Neural progenitor cell (in vitro differentiated cells): ENCODE measurements around the gene TMEM185A.
"Not testable (repeated sequence)": the region's sequence is repeated elsewhere in the genome, so short reads cannot be mapped to it uniquely, and the experiment has no call there.

ENCODE experiments used
- CTCF ChIP-seq: fragments of 200-600 bp; sonication (generic); IDR thresholded peaks from 2 replicates; pipeline ENCODE4 v1.5.1; 2017; ENCODE audit warnings: antibody characterized with exemption, mild to moderate bottlenecking
- EZH2 ChIP-seq: fragments of 200-600 bp; sonication (generic); IDR thresholded peaks from 2 replicates; pipeline ENCODE4 v1.6.1; 2017; ENCODE audit warnings: antibody characterized with exemption, mild to moderate bottlenecking, moderate library complexity

- not testable (repeated sequence) for TF ChIP-seq CTCF, EZH2
These were observed 43.5 kb upstream of the TMEM185A start for GRCh38 chrX:149675088-149675487.
